COLO668 (cell line): ENCODE measurements around the gene CHIC1.
"Not testable (repeated sequence)": the region's sequence is repeated elsewhere in the genome, so short reads cannot be mapped to it uniquely, and the experiment has no call there.

Experiments
- DNase-seq: peaks from one replicate; lab custom pipeline; 2025; ENCODE audit not compliant: unreplicated experiment; lab: John Stamatoyannopoulos, UW

Gene CHIC1

DNA sequence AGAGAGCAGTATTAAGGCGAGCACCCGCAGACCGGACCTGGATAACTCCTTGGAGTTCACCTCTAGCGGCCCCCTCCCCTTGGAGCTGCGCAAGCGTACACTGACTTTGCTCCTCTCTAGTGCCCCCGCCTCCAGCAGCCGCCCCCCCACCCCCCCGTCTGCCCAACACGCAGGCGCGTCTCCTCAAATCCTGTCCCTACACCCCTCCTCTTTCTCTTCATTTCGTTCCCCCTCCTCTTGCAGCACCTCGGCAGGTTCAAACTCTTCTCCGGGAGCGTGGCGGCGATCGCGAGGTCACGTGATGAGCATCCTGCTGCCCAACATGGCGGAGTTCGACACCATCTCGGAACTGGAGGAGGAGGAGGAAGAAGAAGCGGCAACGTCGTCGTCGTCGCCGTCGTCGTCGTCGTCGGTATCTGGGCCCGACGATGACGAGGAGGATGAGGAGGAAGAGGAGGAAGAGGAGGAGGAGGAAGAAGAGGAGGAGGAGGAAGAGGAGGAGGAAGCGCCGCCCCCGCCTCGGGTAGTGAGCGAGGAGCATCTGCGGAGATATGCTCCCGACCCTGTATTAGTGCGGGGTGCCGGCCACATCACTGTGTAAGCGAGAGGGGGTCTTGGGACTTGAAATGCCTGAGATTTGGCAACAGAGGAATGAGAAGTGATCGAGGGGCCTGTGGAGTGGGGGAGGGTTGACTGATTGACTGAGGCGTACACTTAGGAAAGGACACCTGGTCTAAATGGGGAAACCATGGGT, at the start of gene CHIC1:
CHIC1 (plus strand) TSS at position 214 of the 754 bp plus-strand sequence; CDS start at position 302, 88 bp downstream.
- DNase-seq, result peak; percentile 76

DNA sequence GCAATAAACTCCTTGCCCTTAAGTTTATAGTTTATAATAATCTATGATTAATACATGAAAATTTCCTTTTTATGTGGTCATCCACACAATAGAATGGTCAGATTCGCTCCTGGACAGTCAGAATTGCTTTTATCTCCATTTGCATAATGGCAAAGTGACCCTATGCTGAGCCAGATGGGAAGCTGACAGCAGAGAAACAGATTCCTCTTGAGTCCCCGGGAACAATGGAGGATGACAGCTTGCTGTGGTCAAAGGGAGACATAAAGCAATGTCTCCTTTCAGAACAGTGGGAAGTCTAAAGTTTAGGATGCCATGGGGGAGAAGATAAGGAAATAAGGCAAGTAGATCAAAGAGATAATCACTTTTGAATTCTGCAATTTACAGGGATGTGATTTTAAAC, 40.2 kb upstream of the CHIC1 start:
- not testable (repeated sequence) for DNase-seq

DNA sequence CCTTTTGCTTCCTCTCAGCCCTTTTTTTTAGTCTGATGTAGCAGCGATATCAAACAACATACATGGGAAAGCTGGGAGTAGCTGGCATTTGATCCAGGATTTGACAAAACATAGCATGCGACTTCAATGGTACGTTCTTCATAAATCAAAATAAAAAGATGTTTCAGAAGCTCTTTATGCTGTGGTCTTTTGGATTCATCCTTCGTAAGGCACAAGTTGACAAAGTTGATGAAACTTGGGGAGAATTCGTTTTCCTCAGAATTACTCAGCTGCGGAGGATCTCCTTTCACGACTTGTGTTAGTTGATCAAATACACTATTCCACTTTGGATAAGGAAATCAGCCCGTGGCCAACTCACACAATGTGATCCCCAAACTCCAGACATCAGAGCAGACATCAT, 38.1 kb upstream of the CHIC1 start:
- DNase-seq, result no peak

DNA sequence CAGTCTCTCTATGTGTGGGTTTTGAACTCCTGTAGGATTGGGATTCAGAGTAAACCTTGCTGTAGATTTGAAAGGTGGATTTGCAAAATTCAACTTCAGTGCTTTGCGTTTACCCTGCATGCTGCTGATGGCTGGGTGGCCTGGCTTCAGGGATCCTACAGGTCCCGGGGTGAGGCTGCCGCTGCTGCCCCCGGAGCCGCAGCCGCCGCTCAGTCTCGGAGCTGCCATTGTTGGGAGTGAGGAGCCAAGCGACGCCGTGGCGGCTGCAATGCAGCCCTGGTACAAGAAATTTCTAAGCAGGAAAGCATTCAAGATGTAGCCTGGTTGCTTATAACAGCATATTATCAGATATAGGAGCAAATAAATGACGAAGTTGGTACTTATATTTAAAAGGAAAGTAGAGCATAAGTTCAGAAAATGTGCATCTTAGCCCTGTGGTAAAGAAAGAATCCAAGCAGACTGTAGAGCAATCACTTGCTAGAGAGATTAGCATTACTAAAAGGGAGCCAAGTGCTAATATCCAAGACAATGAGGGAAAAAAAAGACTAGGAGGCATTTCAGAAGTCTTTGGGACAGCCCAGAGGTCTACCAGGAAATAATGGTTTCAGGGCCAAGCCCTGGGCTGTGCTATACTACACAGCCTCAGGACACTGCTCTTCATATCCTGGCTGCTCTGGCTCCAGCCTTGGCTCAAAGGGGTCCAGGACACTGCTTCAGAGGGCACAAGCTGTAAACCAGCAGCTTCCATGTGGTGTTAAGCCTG, 36.9 kb upstream of the CHIC1 start:
- no peak for DNase-seq

DNA sequence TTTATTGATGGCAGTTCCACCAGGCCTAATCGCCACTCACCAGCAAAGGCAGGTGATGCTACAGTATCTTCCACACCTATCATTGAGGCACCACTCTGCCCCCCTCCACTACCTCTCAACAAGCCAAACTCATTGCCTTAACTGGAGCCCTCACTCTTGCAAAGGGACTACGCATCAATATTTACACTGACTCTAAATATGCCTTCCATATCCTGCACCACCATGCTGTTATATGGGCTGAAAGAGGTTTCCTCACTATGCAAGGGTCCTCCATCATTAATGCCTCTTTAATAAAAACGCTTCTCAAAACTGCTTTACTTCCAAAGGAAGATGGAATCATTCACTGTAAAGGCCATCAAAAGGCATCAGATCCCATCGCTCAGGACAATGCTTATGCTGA, 31.3 kb upstream of the CHIC1 start:
- DNase-seq, result not testable (repeated sequence)

DNA sequence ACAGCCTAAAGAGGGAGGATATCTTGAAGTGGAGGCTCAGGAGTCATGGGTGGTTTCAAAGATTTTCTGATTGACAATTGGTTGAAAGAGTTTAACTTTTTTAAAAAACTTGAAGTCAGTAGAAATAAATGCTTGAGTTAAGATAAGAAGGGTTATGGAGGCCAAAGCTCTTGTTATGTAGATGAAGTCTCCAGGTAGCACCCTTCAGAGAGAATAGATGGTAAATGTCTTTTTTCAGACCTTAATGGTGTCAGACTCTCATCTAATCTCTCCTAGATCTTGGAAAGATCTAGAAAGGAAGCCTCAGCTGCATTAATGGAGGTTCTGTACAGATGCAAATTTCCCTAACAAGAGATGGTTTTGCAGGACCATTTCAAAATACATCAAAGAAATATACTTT, 6.8 kb upstream of the CHIC1 start:
- DNase-seq, result no peak

DNA sequence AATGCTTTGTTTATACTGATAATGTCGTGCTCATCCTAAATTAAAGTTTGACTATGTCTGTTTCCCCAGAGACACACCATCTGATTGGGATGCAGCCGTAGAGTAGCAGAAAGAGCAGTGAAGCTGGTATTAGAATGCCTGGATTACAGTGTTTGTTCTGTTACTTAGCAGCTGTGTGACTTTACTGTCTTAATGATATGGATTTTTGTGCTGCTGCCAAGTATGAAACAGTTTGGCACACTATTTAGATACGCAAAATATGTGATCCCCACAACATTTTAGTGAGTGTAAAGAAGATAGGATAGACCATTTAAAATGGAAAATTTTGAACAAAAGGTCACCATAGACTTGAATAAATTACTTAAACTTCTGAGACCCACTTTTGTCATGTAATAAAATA, 1.2 kb upstream of the CHIC1 start:
- no peak for DNase-seq

DNA sequence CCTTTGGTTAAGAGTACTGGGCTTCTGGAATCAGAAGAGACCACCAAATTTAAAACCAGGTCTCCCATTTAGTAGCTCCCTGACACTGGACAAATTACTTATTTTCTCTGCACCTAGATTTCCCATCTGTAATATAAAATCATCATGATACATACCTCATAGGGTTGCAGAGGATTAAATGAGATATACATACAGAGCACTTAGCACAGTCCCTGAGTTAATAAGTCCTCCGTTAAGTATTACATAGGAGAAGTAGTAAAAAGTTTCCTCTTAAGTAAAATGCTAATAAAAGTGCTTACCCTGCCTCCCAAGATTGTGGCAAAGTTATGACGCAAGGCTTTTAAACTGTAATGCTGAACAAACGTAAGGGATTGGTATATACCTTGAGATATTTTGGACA, 539 bp upstream of the CHIC1 start:
- DNase-seq, result no peak

DNA sequence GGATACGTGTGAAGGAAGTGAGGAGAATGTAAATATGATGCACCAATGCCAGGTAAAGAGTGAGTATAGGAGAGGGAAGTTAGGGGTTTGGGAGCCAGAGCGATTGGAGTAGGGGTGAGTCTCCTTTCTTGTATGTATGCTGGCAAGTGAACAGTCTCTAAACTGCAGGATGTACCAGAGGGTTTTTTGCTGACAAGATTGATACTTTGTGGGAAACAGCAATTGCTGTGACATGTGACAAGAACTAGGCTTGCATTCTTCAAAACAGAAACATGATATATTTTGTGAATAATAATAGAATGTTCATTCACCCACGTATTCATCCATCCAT, 706 bp downstream of the CHIC1 start:
- no peak for DNase-seq

DNA sequence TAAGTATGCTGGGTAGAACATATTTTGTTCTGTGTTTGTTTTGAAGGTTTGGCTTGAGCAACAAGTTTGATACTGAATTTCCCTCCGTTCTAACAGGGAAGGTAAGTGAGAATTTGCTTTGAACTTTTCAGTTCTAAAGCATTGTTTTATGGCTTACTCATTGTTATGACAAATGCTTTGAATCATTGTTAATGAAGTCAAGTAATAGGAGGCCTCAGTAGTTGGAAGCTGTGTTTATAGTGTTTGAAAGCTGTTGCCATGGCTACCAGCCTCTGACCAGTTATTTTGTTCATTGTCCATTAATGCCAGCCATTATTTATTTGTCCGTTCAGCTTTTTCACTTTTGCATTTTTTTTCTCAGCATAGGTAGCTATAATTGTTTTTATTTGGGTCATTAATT, 14.4 kb downstream of the CHIC1 start:
- no peak for DNase-seq

DNA sequence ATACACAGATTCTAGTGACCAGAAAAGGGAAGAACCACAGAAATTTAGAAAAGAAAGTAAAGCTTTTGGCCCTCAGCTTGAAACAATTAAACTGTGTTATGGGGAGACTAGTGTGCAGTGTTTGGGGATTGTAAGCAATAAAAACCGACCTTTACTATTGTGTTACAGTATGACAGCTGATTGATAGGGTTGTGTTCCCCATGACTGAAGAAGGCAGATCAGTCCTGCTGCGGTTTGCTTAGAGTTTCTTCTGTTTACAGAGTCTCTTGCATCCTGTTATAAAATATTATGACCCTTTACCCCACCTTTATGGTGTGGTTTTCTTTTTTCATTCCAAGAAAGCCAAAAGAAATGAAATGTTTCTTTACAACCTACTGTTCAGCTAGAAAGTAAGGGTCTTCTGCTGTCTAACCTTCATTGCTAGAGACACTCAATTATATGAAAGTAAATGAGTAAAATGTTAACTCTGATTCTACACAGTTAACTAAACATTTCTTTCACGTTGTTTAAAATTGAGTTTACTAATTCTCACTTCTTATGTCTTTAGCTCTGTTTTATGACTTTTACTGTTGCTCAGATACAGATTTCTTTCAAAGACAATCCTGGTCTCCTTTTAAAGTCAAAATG, 18.1 kb downstream of the CHIC1 start:
- DNase-seq, result no peak

DNA sequence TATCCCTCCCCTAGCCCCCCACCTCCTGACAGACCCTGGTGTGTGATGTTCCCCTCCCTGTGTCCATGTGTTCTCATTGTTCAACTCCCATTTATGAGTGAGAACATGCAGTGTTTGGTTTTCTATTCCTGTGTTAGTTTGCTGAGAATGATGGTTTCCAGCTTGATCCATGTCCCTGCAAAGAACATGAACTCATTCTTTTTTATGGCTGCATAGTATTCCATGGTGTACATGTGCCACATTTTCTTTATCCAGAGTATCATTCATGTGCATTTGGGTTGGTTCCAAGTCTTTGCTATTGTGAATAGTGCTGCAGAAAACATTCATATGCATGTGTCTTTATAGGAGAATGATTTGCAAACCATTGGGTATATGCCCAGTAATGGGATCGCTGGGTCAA, 34.8 kb downstream of the CHIC1 start:
- DNase-seq, result not testable (repeated sequence)

DNA sequence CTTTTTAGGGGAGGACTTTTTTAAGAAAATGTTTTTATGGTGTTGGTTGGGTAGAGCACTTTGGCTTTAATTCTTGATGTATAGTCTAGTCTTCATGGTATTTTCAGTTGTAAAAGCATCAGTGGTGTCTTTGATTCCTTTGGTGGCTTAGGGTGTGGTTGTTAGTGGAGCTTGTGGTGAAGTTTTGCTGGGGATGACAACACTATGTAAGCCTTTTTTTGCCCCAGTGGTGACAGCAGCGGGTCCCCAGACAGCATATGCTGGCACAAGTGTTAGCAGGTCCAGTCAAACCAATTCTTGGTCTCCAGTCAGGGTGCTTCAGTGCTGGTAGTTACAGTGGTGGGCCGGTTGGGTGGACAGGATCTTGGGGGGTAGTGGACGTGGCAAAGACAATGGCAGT, 52.0 kb downstream of the CHIC1 start:
- DNase-seq, result no peak

DNA sequence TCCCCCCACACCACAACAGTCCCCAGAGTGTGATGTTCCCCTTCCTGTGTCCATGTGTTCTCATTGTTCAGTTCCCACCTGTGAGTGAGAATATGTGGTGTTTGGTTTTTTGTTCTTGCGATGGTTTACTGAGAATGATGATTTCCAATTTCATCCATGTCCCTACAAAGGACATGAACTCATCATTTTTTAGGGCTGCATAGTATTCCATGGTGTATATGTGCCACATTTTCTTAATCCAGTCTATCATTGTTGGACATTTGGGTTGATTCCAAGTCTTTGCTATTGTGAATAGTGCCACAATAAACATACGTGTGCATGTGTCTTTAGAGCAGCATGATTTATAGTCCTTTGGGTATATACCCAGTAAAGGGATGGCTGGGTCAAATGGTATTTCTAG, 78.7 kb downstream of the CHIC1 start:
- not testable (repeated sequence) for DNase-seq

DNA sequence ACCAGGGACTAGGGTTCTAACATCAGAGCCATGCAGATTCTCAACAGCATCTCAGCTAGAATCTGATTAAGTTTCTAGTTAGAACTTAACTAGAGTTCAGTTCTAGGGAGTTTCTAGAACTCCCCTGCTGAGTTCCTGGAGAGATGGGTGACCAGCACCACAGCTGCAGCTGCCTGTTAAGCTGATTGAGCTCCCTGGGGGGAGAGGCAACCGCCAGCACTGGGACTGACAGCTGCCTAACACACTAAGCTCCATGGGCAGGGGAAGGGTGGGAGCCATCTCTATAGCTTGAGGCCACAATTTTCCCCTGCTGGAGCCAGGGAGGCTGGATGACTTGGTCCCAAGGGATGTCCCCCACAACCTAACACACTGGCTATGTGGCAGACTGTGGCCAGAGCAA, 84.2 kb downstream of the CHIC1 start:
- no peak for DNase-seq

DNA sequence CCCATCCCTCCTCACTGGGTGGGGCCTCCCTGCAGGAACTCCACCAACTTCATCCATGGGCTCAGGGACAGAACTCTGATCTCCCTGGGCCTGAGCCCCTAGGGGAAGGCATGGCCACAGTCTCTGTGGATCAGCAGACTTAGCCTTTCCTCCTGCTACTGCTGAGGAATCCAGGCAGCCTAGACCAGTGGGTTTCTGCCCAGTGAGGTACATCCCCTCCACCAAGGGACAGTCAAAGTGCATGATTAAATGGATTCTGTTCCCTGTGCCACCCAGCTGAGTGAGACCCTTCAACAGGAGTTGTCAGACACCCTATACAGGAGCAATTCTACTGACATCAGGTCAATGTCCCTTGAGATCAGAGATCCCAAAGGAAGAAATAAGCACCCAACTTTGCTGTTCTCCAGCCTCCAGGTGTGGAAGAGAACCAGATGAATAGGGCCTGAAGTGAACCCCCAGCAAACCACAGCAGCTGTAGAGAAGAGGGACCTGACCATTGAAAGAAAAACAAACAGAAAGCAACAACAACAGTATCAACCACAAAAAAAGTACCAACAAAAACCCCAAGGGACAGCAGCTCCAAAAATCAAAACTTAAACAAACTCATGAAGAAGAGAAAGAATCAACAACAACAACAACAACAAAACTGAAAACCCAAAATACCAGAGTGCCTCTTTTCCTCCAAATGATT, 84.8 kb downstream of the CHIC1 start:
- no peak for DNase-seq

DNA sequence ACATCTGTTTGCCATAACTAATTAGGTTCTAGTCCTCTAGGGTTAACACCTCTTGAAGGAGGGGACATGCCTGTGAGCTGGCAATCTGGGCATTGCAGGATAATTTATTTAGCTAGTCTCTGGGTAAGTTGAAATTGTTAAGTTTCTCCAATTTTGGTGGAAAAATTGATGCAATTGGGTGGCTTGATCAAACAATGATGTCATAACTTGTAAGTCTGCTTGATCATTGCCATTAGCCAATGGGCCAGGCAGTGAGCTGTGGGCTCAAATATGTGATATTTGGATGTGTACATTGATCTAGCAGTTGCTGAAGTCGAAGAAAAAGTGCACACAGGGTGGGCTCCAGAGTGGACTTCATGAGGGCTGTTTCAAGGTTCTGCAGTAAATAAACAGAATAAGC, 98.3 kb downstream of the CHIC1 start:
- not testable (repeated sequence) for DNase-seq

DNA sequence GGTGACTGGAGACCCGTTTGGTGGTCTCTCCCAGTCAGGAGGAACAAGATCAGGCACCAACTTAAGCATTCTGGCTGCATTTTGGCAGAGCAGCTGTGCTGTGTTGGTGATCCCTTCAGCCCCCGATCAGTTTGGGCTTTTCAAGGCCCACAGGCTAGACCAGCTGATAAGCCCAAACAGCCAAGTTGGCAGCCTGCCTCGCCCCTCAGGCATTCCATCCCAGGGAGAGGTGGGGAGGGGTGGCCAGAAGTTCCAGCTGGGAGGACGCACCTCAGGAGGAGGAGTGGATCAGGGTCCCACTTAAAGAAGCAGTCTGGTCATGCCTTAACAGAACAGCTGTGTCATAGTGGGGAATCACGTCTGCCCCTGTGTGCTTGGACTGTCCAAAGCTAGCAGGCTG, 105.8 kb downstream of the CHIC1 start:
- DNase-seq, result no peak

DNA sequence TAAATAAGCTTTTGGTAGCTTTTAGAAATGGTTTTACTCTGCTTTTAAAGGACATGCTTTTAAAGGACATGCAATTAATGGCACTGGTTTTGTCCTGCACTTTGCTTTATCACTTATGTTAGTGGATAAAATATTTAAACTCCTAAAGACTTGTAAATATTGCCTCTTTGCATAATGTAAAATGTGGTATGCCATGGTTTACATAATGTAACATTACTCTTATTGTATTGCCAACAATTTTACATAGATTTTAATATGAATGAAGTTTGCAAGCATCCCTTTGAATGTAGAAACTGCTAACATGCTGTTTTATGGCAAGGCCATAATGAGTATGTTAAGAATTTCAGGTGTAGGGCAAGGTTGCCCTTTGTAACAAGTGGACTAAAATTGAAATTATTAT, 118.4 kb downstream of the CHIC1 start:
- DNase-seq, result no peak

DNA sequence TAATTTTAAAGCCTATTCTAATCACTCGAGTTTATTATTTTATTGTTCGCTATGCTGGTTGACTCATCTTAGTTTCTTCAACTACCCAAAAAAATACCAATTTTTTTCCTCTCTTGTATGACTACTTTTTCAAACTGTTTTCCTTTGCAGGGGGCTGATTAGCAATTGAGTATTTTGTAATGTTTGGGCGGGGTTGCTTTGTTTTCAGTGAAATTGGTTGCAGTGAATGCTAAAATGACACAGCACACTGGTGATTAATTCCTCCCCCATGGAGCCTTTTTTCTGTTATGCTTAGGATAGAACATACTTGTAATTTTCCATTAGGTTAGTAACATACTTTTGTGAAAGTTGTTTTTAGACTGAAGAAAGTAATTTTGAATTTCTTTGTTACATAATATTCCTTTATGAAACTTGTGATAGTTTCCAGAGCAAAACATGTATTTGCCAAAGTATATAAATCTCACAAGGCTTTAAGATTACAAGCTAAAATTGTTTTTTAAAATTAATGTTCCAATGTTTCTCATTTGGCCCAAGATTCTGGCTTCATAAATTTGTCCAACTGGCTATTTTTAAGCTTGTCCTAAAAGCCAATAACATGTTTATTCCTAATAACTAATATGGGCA, 120.4 kb downstream of the CHIC1 start:
- no peak for DNase-seq

DNA sequence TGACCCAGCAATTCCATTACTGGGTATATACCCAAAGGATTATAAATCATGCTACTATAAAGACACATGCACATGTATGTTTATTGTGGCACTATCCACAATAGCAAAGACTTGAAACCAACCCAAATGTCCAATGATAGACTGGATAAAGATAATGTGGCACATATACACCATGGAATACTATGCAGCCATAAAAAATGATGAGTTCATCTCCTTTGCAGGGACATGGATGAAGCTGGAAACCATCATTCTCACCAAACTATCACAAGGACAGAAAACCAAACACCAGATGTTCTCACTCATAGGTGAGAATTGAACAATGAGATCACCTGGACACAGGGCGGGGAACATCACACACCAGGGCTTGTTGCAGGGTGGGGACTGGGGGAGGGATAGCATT, 144.0 kb downstream of the CHIC1 start:
- not testable (repeated sequence) for DNase-seq
